GM18520 (cell line): Measurements from ENCODE around the gene IDH2.
"Not testable (repeated sequence)": the region's sequence is repeated elsewhere in the genome, so short reads cannot be mapped to it uniquely, and the experiment has no call there.

Experiments
- ATAC-seq: cut with Tn5 transposase; IDR thresholded peaks from one replicate; pipeline ENCODE4 v1.9.1; 2021; ENCODE audit not compliant: unreplicated experiment

IDH2 gene

GRCh38 chr15:90085565-90085964, 16.7 kb downstream of the IDH2 start:
- no peak for ATAC-seq

- no peak for ATAC-seq
Observed at GRCh38 chr15:90084876-90085423, 17.3 kb downstream of the IDH2 start.

- no peak for ATAC-seq
Observed at GRCh38 chr15:90083954-90084607, 18.2 kb downstream of the IDH2 start.

GRCh38 chr15:90083419-90083818, 18.8 kb downstream of the IDH2 start:
- no peak for ATAC-seq

GRCh38 chr15:90082140-90082715, 20.0 kb downstream of the IDH2 start:
- ATAC-seq: no peak

GRCh38 chr15:90080818-90081393, 21.4 kb downstream of the IDH2 start:
- ATAC-seq: no peak

- no peak for ATAC-seq
Observed at GRCh38 chr15:90080458-90080755, 21.9 kb downstream of the IDH2 start.

- ATAC-seq: no peak
Observed at GRCh38 chr15:90079619-90080457, 22.4 kb downstream of the IDH2 start.

- ATAC-seq: no peak
Observed at GRCh38 chr15:90078965-90079364, 23.3 kb downstream of the IDH2 start.

GRCh38 chr15:90076716-90077115, 25.6 kb downstream of the IDH2 start:
- no peak for ATAC-seq

- no peak for ATAC-seq
Observed at GRCh38 chr15:90075420-90076289, 26.6 kb downstream of the IDH2 start.

- ATAC-seq: no peak
Observed at GRCh38 chr15:90074916-90075315, 27.4 kb downstream of the IDH2 start.

GRCh38 chr15:90074023-90074422, 28.2 kb downstream of the IDH2 start:
- no peak for ATAC-seq

- no peak for ATAC-seq
Observed at GRCh38 chr15:90072978-90073640, 29.2 kb downstream of the IDH2 start.

GRCh38 chr15:90071220-90071807, 31.0 kb downstream of the IDH2 start:
- ATAC-seq: peak; percentile 74

GRCh38 chr15:90070623-90071022, 31.6 kb downstream of the IDH2 start:
- not testable (repeated sequence) for ATAC-seq

- no peak for ATAC-seq
Observed at GRCh38 chr15:90067953-90068606, 34.2 kb downstream of the IDH2 start.

- no peak for ATAC-seq
Observed at GRCh38 chr15:90067181-90067952, 34.9 kb downstream of the IDH2 start.

GRCh38 chr15:90065682-90066049, 36.6 kb downstream of the IDH2 start:
- no peak for ATAC-seq
